G401.6 (cell line): ENCODE results near the gene SMAP1.

ENCODE experiments used
- FAIRE-seq: peaks from 2 replicates; lab custom pipeline; 2012; peaks lifted over from hg19 to GRCh38; lab: Jason Lieb, UNC

The SMAP1 gene

GRCh38 chr6:70843328-70843918, 175.7 kb downstream of the SMAP1 start:
- no peak for FAIRE-seq

GRCh38 chr6:70844301-70844700, 176.6 kb downstream of the SMAP1 start:
- FAIRE-seq = no peak

DNA sequence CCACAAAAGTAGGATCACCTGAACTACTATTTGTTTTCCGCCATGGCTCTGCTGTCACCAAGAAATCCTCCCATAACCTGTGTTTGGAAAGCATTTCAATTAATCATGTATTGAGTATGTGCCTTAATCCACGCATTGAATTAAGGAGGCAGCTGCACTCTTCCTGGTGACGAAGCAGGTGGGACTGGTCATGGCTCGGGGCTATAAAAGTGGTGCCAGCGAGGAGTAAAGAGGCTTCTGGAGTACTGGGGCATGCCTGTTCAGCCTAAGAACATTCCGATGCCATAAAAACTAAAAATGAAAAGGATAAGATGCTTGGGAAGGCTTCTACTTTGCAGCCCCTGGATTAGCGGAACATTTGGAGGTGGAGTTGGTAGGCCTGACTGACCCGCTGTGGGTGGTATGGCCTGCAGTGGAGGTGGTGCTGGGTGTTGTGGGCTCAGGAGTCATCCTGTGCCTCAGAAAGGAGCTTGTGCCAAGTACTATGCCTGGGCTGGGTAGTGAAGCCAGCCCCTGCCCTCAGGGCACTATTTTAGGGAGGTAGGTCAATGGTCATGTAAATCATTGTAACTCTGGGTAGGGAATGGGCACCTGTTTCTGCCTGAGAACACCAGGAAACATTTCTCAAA, 178.6 kb downstream of the SMAP1 start:
- no peak for FAIRE-seq

DNA sequence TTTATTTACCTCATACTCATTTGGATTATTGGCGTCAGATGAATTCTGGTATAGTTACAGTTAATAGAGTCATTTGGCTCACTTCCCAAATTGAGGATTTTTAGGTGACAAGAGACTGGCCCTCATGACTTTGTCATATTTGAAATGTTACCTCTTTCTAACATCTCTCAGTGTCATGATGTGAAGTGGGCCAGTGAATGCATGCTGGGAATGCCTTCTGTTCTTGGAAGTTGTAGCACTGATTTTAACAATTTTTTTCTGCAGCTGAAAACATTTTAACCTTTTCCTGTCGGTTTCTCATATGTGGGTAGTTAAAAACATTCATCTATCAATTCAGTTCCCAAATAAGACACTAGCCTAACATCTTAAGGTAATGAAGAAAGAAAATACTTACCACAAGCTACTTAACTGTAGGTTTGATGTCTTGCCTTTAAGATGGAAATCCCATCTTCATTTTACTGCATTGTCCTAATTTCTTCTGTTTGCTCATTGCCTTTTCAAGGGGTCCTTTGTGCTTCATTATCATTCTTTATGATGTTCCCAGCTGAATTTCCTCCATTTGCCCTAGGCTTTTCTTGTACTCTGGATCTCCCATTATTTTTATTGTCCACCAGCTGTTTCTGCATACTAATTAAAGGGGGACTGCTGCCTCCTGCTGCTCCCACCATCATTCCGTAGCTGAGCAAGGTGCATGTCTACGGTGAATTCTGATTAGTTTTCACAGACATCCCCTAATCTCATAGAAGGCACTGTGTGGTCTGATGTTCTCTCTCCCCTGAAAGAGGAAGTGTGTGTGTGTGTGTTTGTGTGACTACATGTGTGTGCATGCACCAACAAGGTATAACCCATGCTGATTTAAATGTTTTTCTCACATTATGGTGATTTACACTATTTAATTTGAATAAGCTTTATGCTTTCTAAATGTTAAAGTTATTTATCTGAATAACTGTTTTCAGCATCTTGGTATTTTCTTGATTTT, 179.7 kb downstream of the SMAP1 start:
- FAIRE-seq = no peak

DNA sequence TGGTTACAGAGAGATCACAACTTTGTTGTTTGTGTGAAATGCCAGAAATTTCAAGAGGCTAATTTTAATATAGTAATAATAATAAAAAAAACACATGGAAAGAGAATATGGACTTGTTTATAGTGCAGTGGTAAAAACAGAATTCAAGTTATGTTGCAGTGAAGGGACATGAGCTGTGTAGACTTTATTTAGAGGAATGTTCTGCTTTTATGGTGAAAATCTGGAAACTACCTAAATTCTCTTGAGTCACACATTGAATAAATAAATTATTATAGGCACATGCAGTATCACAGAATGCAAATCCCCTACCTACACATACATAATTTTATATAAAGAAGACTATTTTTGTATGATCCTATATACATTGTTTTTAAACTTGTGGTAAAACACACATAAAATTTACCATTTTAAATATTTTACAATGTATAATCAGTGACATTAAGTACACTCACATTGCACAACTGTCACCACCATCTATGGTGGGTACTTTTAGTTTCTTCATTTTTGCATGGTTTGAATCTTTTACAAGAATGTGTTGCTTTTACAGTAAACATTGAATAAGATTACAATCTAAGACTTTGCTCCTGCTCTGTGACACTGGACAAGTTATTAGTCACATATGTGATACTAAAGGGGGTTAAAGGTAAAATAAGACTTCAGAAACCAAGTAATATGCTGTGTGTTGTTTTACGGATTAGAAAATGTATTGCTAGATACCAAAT, 181.8 kb downstream of the SMAP1 start:
- FAIRE-seq = no peak

- no peak for FAIRE-seq
Observed at GRCh38 chr6:70852667-70853246, 185.1 kb downstream of the SMAP1 start.

DNA sequence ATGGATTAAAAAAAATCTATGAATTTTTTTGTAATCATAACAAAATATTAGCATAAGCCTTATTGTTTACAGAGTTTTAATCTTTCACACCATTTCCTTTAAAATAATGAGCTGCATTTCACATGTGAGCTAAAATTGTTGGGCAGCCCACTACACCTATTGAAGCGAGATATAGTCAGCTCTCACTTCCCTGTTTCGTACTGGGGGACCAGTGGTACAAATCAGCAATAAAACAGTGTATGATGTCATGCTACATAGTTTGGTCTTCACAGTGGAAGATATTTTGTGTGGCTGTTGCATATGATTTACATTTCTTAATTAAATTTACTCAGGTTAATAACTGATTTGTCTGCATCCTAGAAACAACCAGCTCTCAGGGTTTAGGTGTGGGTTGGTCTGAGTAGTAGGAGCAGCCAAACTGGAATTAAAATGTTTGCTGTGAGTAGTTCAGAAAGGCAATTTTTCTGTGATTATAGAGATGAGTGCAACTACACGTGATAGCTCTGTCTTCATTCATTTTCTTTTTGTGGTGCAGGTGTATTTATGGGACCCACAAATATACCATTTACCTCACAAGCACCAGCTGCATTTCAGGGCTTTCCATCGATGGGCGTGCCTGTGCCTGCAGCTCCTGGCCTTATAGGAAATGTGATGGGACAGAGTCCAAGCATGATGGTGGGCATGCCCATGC, 189.8 kb downstream of the SMAP1 start:
- no peak for FAIRE-seq

DNA sequence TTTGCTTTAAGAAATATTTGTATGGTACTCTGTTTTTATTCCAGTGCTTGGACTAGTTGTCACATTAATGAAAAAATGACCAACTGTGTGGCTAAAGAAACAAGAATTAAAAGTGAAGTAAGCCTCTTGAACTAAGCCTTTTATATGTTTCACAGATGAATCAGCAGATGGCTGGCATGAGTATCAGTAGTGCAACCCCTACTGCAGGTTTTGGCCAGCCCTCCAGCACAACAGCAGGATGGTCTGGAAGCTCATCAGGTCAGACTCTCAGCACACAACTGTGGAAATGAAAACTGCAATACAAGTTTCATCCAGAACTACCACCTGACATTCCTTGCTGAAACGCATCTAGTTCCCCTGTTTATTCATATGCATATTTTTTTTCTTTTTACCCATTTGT, 192.4 kb downstream of the SMAP1 start:
- FAIRE-seq = no peak

DNA sequence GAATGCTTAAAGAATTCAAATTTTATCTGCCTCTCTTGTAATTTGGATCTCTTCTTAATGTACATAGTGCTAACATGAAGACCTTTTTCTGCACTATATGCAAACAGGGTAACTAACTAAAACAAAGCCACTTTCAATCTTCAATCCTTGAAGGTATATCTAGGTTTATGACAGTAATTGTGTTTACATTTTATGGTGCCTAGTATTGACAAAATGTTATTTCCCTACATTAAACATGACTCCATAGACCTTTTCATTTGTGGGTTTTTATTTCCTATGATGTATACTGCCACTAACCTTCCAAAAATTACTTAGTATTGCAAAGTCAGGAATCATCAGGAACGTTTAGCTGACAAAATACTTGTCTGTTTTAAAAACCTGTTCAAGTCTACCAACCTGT, 193.2 kb downstream of the SMAP1 start:
- no peak for FAIRE-seq

- no peak for FAIRE-seq
Observed at GRCh38 chr6:70863343-70863742, 195.7 kb downstream of the SMAP1 start.

DNA sequence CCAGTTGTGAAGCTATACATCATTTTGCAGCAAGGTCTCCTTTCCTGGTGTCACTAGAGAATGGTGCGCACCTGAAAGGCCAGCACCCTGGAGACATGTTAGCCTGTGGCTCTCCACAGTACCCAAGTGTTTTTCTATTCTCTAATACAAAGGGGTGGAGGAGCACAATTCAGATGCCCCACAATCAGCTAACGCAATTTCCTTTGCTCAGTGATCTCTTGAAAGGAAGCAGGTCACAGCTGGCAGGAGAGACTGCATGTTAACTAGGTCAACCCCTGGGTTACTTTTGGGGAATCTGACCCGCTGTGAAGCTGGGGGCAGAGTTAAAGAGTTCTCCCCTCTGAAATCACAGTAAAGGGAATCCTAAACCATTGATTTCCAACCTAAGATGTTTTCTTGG, 196.7 kb downstream of the SMAP1 start:
- FAIRE-seq = no peak

GRCh38 chr6:70872469-70872868, 204.8 kb downstream of the SMAP1 start:
- FAIRE-seq = no peak

GRCh38 chr6:70874181-70874913, 206.7 kb downstream of the SMAP1 start:
- no peak for FAIRE-seq

- no peak for FAIRE-seq
Observed at GRCh38 chr6:70879496-70879895, 211.8 kb downstream of the SMAP1 start.

- peak; percentile 89 for FAIRE-seq
Observed at GRCh38 chr6:70884074-70884983, 216.6 kb downstream of the SMAP1 start.

DNA sequence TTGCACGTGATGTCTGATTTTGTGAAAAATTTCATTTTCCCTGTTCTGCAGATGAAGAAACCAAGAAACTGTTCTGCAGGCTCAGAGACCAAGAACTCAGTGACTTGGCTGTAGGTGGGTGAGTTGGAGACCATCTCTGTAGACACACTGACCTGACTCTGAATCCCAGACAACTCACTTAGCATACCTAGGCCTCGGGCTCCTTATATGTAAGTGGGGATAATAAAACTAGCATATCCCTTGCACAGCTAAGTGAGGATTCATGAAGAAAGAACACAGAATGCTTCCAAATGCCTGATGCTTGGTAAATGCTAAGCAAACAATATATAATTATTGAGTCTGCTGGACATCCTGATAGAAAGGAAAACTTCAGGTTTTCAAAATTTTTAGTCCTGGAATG, 218.4 kb downstream of the SMAP1 start:
- no peak for FAIRE-seq

- FAIRE-seq = no peak
Observed at GRCh38 chr6:70886661-70887060, 219.0 kb downstream of the SMAP1 start.

GRCh38 chr6:70889270-70889669, 221.6 kb downstream of the SMAP1 start:
- no peak for FAIRE-seq

- FAIRE-seq = no peak
Observed at GRCh38 chr6:70894001-70894400, 226.3 kb downstream of the SMAP1 start.

DNA sequence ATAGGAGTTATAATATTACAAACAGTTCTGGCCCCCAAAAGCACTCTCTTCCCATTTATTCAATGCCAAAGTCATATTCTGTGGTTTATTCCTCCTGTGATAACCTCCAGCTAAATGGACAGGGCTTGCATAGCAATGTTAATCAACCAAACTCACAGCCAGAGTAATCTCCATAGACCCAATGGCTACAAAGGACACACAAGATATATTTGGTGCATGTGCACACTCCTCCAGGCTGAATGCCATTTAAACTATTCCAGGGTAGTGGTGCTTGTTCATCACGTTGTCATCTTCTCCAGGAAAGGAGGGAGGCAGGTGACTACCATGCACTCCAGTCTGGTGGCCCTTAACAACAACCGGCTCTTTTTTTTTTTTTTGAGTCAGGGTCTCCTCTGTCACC, 232.4 kb downstream of the SMAP1 start:
- no peak for FAIRE-seq
